SK-MEL-5 (cell line): ENCODE results near the gene GRK2. TPM values are rescaled to one million over a fixed set of nuclear protein-coding genes. Genes with fewer than 3 reads are reported as not detected.
"Not testable (repeated sequence)": the region's sequence is repeated elsewhere in the genome, so short reads cannot be mapped to it uniquely, and the experiment has no call there.

Experiments
- DNase-seq: peaks from one replicate; pipeline ENCODE4 v3.0.0-alpha.2; 2016; ENCODE audit warnings: low read depth, low spot score
- in situ Hi-C: cut with HindIII; loops from 2 replicates; pipeline ENCODE4 v1.10.0; 2016; ENCODE audit warnings: low sequenced_read_pairs, high pct_unique_total_duplicates, low pct_unique_long_range_greater_than_20kb
- polyA plus RNA-seq, 2 experiments: library from polyadenylated mRNA; depleted of rRNA; stranded (reverse); fragments of >200 nt; gene quantifications; 2 replicates each; pipeline ENCODE4 v1.2.3, GENCODE V29; 2015
- total RNA-seq: library from RNA; depleted of rRNA; stranded (reverse); fragments of >200 nt; shearing (Covaris generic); gene quantifications from 2 replicates; pipeline ENCODE4 v1.2.3, GENCODE V29; 2014; rRNA removed

Gene GRK2
- total RNA-seq: 25.0 and 29.6 TPM in 2 replicates
- polyA plus RNA-seq (2015; cell fraction: cytosol; rRNA removed): 47.7 and 66.1 TPM in 2 replicates
- polyA plus RNA-seq (2015; cell fraction: nucleus; rRNA removed): 81.7 and 109 TPM in 2 replicates

DNA sequence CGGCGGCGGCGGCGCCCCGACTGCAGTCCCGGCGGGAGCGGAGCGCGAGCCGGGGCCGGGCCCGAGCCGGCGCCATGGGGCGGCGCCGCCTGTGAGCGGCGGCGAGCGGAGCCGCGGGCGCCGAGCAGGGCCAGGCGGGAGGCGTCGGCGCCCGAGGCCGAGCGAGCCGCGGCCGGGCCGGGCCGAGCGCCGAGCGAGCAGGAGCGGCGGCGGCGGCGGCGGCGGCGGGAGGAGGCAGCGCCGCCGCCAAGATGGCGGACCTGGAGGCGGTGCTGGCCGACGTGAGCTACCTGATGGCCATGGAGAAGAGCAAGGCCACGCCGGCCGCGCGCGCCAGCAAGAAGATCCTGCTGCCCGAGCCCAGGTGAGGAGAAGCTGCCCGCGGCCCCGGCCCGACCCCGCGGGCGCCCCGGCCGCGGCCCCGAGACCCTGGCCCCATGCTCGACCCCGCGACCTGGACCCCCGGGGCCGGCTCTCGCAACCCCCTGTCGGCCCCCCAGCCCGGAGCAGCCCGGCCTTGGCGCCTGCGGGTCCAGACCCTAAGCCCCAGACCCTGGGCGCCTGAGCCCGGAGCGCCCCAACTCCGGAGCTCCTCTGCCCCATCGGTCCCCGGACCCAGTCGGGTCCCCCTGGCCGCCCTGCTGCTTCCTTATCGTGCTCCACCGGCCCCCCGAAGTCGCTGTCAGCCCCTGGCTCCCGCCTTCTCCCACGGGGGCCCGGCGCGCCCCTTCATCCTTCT is at the start of gene GRK2:
TSS of gene GRK2 (plus strand) at position 25 of the 739 bp plus-strand sequence. CDS start at position 252, 227 bp downstream.
- DNase-seq: no peak
- in situ Hi-C loops: no loop called here

DNA sequence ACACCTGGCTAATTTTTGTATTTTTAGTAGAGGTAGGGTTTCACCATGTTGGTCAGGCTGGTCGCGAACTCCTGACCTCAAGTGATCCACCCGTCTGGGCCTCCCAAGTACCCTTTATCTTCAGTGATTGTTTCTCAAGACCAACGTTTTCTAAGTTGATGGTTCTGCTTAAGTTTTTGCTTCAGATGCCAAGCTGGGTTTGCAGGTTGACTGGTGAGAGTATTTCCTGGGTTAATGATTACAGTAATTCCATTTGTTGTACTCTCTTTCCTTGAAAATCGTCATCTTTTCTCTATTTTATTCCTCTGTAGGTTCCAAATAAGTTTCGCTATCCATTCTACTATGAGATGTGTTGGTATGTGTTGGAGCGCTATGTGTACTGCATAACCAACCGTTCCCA is 38.5 kb upstream of the GRK2 start:
- in situ Hi-C loops: no loop called here
- no peak for DNase-seq

DNA sequence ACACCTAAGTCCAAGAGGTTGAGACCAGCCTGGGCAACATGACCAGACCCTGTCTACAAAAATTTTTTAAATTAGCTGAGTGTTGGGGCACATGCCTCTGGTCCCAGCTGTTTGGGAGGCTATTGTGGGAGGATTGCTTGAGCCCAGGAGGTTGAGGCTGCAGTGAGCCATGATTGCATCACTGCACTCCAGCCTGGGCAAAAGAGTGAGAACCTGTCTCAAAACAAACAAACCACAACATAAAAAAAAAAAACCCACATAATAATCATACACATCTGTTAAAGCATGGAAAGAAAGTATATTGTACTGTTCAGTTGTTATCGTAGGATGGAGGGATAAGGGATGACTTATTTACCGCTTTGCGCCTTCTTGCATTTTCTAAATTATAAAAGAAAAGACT is 35.9 kb upstream of the GRK2 start:
- in situ Hi-C loops: no loop called here
- DNase-seq: no peak

DNA sequence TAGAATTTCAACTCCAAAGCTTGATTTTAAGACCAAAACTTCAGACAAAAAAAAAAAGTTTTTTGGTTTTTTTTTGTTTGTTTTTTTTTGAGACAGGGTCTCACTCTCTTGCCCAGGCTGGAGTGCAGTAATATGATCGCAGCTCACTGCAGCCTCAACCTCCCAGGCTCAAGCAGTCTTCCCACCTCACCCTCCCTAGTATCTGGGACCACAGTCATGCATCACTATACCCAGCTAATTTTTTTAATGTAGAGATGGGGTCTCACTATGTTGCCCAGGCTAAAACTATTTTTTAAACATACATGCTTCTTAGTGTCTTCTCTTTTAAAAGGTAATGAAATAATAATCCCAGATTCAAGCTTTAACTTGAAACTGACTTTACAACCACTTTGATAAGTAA is 35.4 kb upstream of the GRK2 start:
- no peak for DNase-seq
- in situ Hi-C loops: no loop called here

DNA sequence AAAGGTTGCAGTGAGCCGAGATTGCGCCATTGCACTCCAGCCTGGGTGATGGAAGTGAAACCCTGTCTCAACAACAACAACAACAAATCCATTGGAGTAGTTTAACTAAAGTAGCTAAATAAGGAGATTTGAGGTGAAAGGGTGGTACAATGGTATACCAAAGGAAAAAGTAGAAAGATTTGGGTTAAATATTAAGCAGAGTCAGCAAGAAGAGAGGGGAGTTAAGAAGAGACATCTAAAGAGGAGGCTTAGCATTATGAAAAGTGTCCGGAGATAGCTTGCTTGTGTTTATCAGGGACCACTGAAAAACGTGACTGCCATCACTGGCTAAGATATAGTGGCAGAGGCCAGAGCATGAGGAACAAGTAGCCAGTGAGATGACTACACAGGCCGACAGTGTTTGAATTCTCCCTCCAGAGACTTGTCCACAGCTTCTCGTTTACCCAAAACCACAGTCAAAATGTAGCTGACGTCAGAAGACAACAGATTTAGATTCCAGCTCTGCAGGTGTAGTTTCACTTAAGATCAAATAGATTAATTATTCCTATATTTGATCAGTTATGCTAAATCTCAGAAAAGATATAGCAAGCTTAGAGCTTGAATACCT is 32.6 kb upstream of the GRK2 start:
- no peak for DNase-seq
- in situ Hi-C loops: no loop called here

DNA sequence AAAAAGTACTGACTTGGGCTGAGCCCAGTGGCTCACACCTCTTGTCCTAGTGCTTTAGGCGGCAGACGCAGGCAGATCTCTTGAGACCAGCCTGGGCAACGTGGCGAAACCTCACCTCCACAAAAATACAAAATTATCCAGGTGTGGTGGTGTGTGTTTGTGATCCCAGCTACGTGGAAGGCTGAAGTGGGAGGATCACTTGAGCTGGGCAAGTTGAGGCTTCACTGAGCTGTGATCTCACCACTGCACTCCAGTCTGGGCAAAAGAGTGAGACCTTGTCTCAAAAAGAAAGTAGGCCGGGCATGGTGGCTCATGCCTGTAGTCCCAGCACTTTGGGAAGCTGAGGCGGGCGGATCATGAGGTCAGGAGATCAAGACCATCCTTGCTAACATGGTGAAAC is 31.7 kb upstream of the GRK2 start:
- in situ Hi-C loops, DNase-seq: not testable (repeated sequence)

DNA sequence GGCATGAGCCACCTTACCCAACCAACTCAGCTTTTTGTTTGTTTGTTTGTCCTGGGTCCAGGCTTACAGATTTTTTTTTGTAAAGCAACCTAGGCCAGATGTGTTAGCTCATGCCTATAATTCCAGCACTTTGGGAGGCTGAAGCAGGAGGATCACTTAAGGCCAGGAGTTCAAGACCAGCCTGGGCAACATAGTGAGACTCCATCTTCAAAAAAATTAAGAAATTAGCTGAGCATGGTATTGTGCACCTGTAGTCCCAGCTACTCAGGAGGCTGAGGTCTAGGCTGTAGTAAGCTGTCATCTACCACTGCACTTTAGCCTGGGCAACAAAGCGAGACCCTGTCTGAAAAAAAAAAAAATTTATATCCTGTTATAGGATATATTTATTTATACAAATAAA is 28.7 kb upstream of the GRK2 start:
- in situ Hi-C loops: no loop called here
- DNase-seq: no peak

GRCh38 chr11:67238894-67239782 is 27.1 kb upstream of the GRK2 start:
- in situ Hi-C loops: no loop called here
- DNase-seq: no peak

DNA sequence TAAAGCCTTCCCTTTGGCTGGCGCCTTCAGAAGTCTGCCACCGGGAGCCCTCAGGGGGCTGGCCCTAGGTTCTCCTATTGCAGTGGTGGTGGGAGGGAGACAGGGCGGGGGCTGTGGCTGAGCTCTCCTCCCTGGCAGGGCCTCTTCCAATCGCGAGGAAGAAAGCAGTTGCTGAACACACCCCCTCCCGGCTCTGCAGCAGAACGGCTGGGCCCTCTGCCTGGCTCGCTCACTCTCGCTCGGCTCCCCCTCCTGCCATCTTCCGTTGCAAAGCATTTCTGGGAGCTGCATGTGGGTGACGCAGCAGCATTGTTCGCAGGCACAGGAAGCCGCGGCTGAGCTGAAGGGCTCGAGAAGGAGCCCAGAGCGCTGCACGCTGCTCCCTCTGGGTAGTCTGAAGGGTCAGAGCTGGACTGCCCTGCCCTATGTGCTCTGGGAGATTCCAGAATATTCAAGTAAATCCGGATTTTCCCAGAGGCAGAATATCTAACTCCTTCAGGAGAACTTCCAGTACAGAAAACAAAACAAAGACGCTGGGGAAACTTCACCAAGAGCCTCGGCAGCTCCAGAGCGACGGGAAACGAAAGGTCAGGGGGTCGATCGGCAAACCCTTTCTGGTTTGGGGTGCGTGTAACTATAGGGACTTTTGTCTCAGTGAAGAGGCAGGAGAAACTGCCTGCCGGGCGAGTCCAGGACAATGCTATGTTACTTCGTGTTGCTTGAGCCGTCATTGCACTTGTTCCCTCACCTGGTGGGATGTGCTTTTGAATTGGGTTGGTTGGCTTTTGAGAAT is 26.3 kb upstream of the GRK2 start:
- in situ Hi-C loops: no loop called here
- peak; percentile 96 for DNase-seq

- DNase-seq: peak; percentile 47
- in situ Hi-C loops: no loop called here
Observed at GRCh38 chr11:67240576-67241389, 25.5 kb upstream of the GRK2 start.

- in situ Hi-C loops: no loop called here
- DNase-seq: no peak
Observed at GRCh38 chr11:67242548-67242947, 23.7 kb upstream of the GRK2 start.

- no peak for DNase-seq
- in situ Hi-C loops: no loop called here
Observed at GRCh38 chr11:67243051-67243450, 23.2 kb upstream of the GRK2 start.

DNA sequence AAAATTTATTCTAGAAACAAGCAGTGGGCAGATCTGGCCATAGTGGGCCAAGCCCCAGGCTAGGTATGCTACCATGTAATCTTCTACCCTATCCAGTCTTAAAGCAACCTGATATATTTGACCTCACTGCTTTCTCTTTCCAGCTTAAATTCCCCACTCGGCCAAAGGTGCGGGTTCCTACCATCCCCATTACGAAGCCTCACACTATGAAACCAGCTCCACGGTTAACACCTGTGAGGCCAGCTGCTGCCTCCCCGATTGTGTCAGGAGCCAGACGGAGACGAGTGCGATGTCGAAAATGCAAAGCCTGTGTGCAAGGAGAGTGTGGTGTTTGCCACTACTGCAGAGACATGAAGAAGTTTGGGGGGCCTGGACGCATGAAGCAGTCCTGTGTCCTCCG is 21.2 kb upstream of the GRK2 start:
- DNase-seq: no peak
- in situ Hi-C loops: no loop called here

DNA sequence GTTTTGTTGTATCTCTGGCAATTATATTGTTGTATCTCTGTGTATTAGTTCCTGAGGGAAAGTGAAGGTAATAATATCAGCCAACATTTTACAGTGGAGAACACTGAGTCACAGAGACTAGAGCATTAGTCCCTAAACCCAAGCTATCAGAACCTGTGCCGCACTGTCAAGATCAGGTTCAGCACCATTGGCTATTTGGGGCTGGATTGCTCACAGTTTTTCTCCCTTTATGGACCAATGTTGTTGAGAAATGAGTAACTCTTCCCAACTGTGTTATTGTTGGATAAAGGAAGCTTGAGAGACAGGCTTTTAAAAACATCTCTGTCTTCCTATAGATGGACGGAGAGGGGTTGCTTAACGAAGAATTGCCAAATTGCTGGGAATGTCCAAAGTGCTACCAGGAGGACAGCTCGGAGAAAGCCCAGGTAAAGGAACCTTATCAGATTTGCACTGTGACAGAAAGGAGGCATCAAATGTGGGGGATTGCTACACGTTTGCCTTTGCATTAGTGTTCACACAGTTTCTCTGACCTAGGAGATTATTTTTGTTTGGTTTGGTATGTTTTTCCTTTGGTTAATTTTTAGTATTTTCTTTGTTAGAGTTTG is 18.2 kb upstream of the GRK2 start:
- no peak for DNase-seq
- in situ Hi-C loops: no loop called here

- in situ Hi-C loops: no loop called here
- no peak for DNase-seq
Observed at GRCh38 chr11:67248653-67249052, 17.6 kb upstream of the GRK2 start.
